GM18517 (cell line): ENCODE data around the gene HNF4A.
"Not testable (repeated sequence)": the region's sequence is repeated elsewhere in the genome, so short reads cannot be mapped to it uniquely, and the experiment has no call there.

ENCODE experiments used
- ATAC-seq: cut with Tn5 transposase; IDR thresholded peaks from one replicate; pipeline ENCODE4 v1.9.1; 2021; ENCODE audit warnings: mild to moderate bottlenecking, moderate library complexity; ENCODE audit not compliant: unreplicated experiment

Gene HNF4A

GRCh38 chr20:44467289-44467883, 111.9 kb downstream of the HNF4A start:
- no peak for ATAC-seq

GRCh38 chr20:44468044-44468782, 112.7 kb downstream of the HNF4A start:
- no peak for ATAC-seq

- no peak for ATAC-seq
Measured at GRCh38 chr20:44470327-44470726, 114.8 kb downstream of the HNF4A start.

- ATAC-seq, result no peak
Measured at GRCh38 chr20:44471481-44471882, 116.0 kb downstream of the HNF4A start.

- not testable (repeated sequence) for ATAC-seq
Measured at GRCh38 chr20:44472283-44472682, 116.8 kb downstream of the HNF4A start.

- ATAC-seq, result no peak
Measured at GRCh38 chr20:44475372-44475693, 119.8 kb downstream of the HNF4A start.

- peak; percentile 88 for ATAC-seq
Measured at GRCh38 chr20:44475694-44476560, 120.4 kb downstream of the HNF4A start, which contains the start of gene TTPAL. TSS of gene TTPAL (plus strand) at chr20:44475874. CDS start at chr20:44480000, 4,126 bp downstream.

GRCh38 chr20:44477151-44477550, 121.7 kb downstream of the HNF4A start:
- ATAC-seq, result no peak

- ATAC-seq, result no peak
Measured at GRCh38 chr20:44478206-44478605, 122.7 kb downstream of the HNF4A start.

GRCh38 chr20:44479643-44480042, 124.1 kb downstream of the HNF4A start:
- ATAC-seq, result no peak

- ATAC-seq, result no peak
Measured at GRCh38 chr20:44480097-44480496, 124.6 kb downstream of the HNF4A start.

- ATAC-seq, result no peak
Measured at GRCh38 chr20:44481719-44482416, 126.4 kb downstream of the HNF4A start.

GRCh38 chr20:44483112-44483511, 127.6 kb downstream of the HNF4A start:
- no peak for ATAC-seq
